ENCODE results near the gene DGKB.

DGKB gene

GRCh38 chr7:14846405-14846804 is 56.1 kb downstream of the DGKB start:
- TF ChIP-seq PATZ1 (CRISPR knock-in tag; IDR thresholded peaks at IDR 0.05; ENCODE audit: borderline replicate concordance) (no peak), BACH2 (CRISPR knock-in tag; IDR thresholded peaks at IDR 0.05; ENCODE audit: borderline replicate concordance) (no peak), ZNF8 (CRISPR knock-in tag; IDR thresholded peaks at IDR 0.05) (no peak), SNAI2 (CRISPR knock-in tag; IDR thresholded peaks at IDR 0.05) (no peak), ZC3H10 (CRISPR knock-in tag; IDR thresholded peaks at IDR 0.05) (no peak)
- no peak for ATAC-seq

GRCh38 chr7:14843755-14844154 is 58.8 kb downstream of the DGKB start:
- no peak for TF ChIP-seq SNAI2 (CRISPR knock-in tag; IDR thresholded peaks at IDR 0.05)
- TF ChIP-seq CREB5 (CRISPR knock-in tag; IDR thresholded peaks at IDR 0.05; ENCODE audit: low read depth): no peak
- TF ChIP-seq RARB (CRISPR knock-in tag; IDR thresholded peaks at IDR 0.05): no peak
- no peak for TF ChIP-seq CSRNP3 (CRISPR knock-in tag; IDR thresholded peaks at IDR 0.05)
- no peak for TF ChIP-seq ZC3H10 (CRISPR knock-in tag; IDR thresholded peaks at IDR 0.05)
- TF ChIP-seq ZNF565 (CRISPR knock-in tag; conservative IDR thresholded peaks at IDR 0.05; ENCODE audit: low read depth): no peak
- TF ChIP-seq ZFP30 (CRISPR knock-in tag; IDR thresholded peaks at IDR 0.05): no peak
- no peak for TF ChIP-seq TCF4 (CRISPR knock-in tag; IDR thresholded peaks at IDR 0.05; ENCODE audit: borderline replicate concordance)
- no peak for TF ChIP-seq POU6F1 (CRISPR knock-in tag; IDR thresholded peaks at IDR 0.05; ENCODE audit: borderline replicate concordance, low read depth)
- TF ChIP-seq ZNF8 (CRISPR knock-in tag; IDR thresholded peaks at IDR 0.05): no peak
- TF ChIP-seq TOX (CRISPR knock-in tag; IDR thresholded peaks at IDR 0.05; ENCODE audit: borderline replicate concordance): no peak
- no peak for TF ChIP-seq TSHZ2 (CRISPR knock-in tag; IDR thresholded peaks at IDR 0.05)
- TF ChIP-seq OSR1 (CRISPR knock-in tag; IDR thresholded peaks at IDR 0.05): no peak
- no peak for ATAC-seq

GRCh38 chr7:14842523-14842922 is 60.0 kb downstream of the DGKB start:
- no peak for TF ChIP-seq ISL1 (CRISPR knock-in tag; IDR thresholded peaks at IDR 0.05)
- TF ChIP-seq RARB (CRISPR knock-in tag; IDR thresholded peaks at IDR 0.05): no peak
- TF ChIP-seq TOX (CRISPR knock-in tag; IDR thresholded peaks at IDR 0.05; ENCODE audit: borderline replicate concordance): no peak
- no peak for TF ChIP-seq ESRRG (CRISPR knock-in tag; IDR thresholded peaks at IDR 0.05)
- TF ChIP-seq CSDC2 (CRISPR knock-in tag; IDR thresholded peaks at IDR 0.05): no peak
- TF ChIP-seq BACH2 (CRISPR knock-in tag; IDR thresholded peaks at IDR 0.05; ENCODE audit: borderline replicate concordance): no peak
- TF ChIP-seq TCF4 (CRISPR knock-in tag; IDR thresholded peaks at IDR 0.05; ENCODE audit: borderline replicate concordance): no peak
- TF ChIP-seq PPARA (CRISPR knock-in tag; IDR thresholded peaks at IDR 0.05; ENCODE audit: borderline replicate concordance): no peak
- no peak for TF ChIP-seq ZNF8 (CRISPR knock-in tag; IDR thresholded peaks at IDR 0.05)
- no peak for TF ChIP-seq ZNF565 (CRISPR knock-in tag; conservative IDR thresholded peaks at IDR 0.05; ENCODE audit: low read depth)
- TF ChIP-seq ZNF70 (CRISPR knock-in tag; IDR thresholded peaks at IDR 0.05): no peak
- TF ChIP-seq GLIS3 (CRISPR knock-in tag; IDR thresholded peaks at IDR 0.05): no peak
- no peak for TF ChIP-seq PATZ1 (CRISPR knock-in tag; IDR thresholded peaks at IDR 0.05; ENCODE audit: borderline replicate concordance)
- no peak for TF ChIP-seq ZFP3 (CRISPR knock-in tag; IDR thresholded peaks at IDR 0.05)
- no peak for TF ChIP-seq ARNTL (CRISPR knock-in tag; IDR thresholded peaks at IDR 0.05; ENCODE audit: borderline replicate concordance, low read depth)
- no peak for TF ChIP-seq CREB5 (CRISPR knock-in tag; IDR thresholded peaks at IDR 0.05; ENCODE audit: low read depth)
- ATAC-seq: no peak

All from SK-N-SH treated with all-trans-retinoic acid at 6 μM for 48 hours (cell line).